Lung (tissue), 12 donors: ENCODE measurements around the gene CFAP251. TPM values are rescaled to one million over a fixed set of nuclear protein-coding genes. Genes with fewer than 3 reads are reported as not detected.

Source experiments
- ATAC-seq: fragments of 200-7000 bp; cut with Tn5 transposase; one replicate; pipeline ENCODE4 v1.9.1; 2020; ENCODE audit warnings: moderate number of reproducible peaks; ENCODE audit not compliant: insufficient read depth, low FRiP score
- DNase-seq, 3 donors: peaks; one replicate each; pipeline ENCODE4 v3.0.0-alpha.2; 2013 to 2017
- H3K27ac ChIP-seq, 2 donors: one replicate each; pipeline ENCODE4 v1.5.1; 2013; ENCODE audit warnings: mild to moderate bottlenecking in 2 of 2, moderate library complexity in 2 of 2, control low read depth in 1 of 2, inconsistent platforms in 1 of 2, low read depth in 1 of 2, low read length in 1 of 2
- H3K27me3 ChIP-seq, 3 donors: one replicate each; pipeline ENCODE4 v1.5.1; 2013; ENCODE audit warnings: low read length in 2 of 3; ENCODE audit not compliant: control insufficient read depth in 3 of 3, insufficient read depth in 3 of 3
- H3K36me3 ChIP-seq, 4 donors: one replicate each; pipeline ENCODE4 v1.5.1; 2013; ENCODE audit warnings: low read length in 4 of 4, mild to moderate bottlenecking in 1 of 4, moderate library complexity in 1 of 4; ENCODE audit not compliant: control insufficient read depth in 4 of 4, insufficient read depth in 4 of 4
- H3K4me1 ChIP-seq, 5 donors: one replicate each; pipeline ENCODE4 v1.5.1; 2013; ENCODE audit warnings: low read length in 5 of 5, mild to moderate bottlenecking in 2 of 5, moderate library complexity in 1 of 5; ENCODE audit not compliant: control insufficient read depth in 5 of 5, insufficient read depth in 5 of 5
- H3K4me3 ChIP-seq: one replicate; pipeline ENCODE4 v1.5.1; 2013; ENCODE audit warnings: mild to moderate bottlenecking, control low read depth, moderate library complexity
- H3K9ac ChIP-seq, 2 donors: one replicate each; pipeline ENCODE4 v1.5.1; 2013; ENCODE audit warnings: low read length in 2 of 2, control low read depth in 1 of 2; ENCODE audit not compliant: insufficient read depth in 1 of 2
- H3K9me3 ChIP-seq, 4 donors: one replicate each; pipeline ENCODE4 v1.5.1; 2013; ENCODE audit warnings: low read length in 3 of 4, mild to moderate bottlenecking in 1 of 4, moderate library complexity in 1 of 4; ENCODE audit not compliant: control insufficient read depth in 4 of 4, insufficient read depth in 3 of 4
- WGBS, 2 donors: extraction: QIAGEN DNeasy Blood & Tissue Kit; methylation state at CpG; one replicate each; pipeline ENCODE4 v1.1.7; 2013; 5-methylcytosine and 5-hydroxymethylcytosine counted together
- polyA plus RNA-seq, 2 donors: library from polyadenylated mRNA; stranded (reverse); fragments of 200-250 nt; gene quantifications; one replicate each; pipeline ENCODE4 v1.2.1, GENCODE V29; 2013
- total RNA-seq, 2 donors: library from RNA; depleted of rRNA in 1 of 2; stranded (reverse); fragments of >200 nt in 1 of 2; gene quantifications; one replicate each; pipeline ENCODE4 v1.2.1, GENCODE V29; 2014 to 2021
- TF ChIP-seq, protein P1 (sequence below): IDR thresholded peaks from 2 replicates; pipeline ENCODE4 v1.5.1; 2012; ENCODE audit warnings: mild to moderate bottlenecking; ENCODE audit errors: control extremely low read depth, extremely low read depth
- donor health status: control.
- donor health status: control.
- donor health status: Bipolar disorder and iron deficiency.
- donor health status: healthy.
- donor health status: DM: yes; HTN: yes; CAD: no.

The CFAP251 gene
- total and polyA plus RNA-seq, 4 donors = 6.9 to 35.4 (median 15.6) TPM

DNA sequence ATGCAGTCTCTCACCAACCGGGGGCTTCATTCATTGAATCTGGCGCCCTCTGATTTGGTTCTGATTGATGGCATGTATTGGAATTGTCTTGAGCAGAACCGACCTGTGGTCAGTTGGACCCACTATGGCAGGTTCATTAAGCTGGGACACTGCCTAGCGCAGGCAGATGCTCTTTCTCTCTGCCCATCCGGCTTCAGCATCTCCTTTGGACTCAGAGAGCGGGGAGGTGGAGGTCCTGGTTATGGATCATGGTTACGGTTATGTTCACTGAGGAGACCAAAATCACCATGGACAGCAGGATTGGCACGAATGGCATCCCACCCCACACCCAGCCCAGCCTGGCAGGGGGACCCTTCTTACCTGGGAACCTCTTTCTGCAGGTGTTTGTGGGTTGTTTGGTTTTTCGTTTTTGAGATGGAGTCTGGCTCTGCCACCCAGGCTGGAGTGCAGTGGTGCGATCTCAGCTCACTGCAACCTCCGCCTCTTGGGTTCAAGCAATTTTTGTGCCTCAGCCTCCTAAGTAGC lies 86.9 kb downstream of the CFAP251 start:
- ATAC-seq = no peak
- no peaks in the 10 kb centered on the region for H3K36me3 ChIP-seq
- DNase-seq = no peak

DNA sequence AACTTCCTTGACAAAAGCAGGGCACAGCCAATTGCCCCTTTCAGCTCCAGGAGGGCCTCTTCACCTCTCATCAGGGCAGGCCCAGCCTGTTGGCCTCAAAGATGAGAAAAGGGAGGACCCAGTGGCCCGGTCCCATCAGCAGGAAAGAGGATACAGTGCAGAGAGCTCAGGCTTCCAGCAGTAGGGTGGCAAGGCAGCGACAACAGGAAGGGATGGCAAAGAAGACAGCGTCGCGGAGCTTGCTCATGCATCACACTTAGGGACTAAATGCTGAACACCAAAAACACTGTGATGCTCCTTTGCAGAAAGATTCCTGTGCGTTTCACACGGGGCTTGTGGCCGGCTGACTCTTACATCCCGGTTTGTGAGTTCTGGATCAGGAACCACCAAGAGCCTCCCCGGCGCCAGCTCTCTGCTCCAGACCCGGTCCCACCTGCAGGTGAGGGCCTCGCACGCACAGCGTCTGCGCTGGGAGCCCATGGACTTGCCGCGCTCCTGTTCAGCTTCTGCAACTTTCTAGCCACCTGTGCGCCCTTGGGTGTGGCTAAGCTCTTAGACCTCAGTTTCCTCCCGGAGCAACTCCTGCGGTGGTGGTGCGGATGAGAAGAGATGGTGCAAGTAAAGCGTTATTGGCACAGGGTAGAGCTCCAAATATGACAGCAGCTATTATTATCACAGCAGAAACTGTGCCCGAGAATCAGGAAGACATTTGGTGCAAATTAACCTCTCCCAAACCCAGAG lies 88.0 kb downstream of the CFAP251 start:
- ATAC-seq (no peak), DNase-seq (no peak)
- Histone ChIP-seq H3K27ac (no peak overlapping the region), H3K36me3 (no peaks in the 10 kb centered on the region), H3K27me3 (no peaks in the 10 kb centered on the region), H3K9ac (no peak overlapping the region), H3K9me3 (no peaks in the 10 kb centered on the region), H3K4me3 (no peak overlapping the region), H3K4me1 (peaks cover 0 to 10% (median 4%) of the 10 kb centered on the region in 5 donors)
- TF ChIP-seq, protein P1, sequence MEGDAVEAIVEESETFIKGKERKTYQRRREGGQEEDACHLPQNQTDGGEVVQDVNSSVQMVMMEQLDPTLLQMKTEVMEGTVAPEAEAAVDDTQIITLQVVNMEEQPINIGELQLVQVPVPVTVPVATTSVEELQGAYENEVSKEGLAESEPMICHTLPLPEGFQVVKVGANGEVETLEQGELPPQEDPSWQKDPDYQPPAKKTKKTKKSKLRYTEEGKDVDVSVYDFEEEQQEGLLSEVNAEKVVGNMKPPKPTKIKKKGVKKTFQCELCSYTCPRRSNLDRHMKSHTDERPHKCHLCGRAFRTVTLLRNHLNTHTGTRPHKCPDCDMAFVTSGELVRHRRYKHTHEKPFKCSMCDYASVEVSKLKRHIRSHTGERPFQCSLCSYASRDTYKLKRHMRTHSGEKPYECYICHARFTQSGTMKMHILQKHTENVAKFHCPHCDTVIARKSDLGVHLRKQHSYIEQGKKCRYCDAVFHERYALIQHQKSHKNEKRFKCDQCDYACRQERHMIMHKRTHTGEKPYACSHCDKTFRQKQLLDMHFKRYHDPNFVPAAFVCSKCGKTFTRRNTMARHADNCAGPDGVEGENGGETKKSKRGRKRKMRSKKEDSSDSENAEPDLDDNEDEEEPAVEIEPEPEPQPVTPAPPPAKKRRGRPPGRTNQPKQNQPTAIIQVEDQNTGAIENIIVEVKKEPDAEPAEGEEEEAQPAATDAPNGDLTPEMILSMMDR = no peak
- WGBS, 2 donors = 84 to 86% methylated on average over 24 of the region's 24 CpGs

More for the DNA sequence above, 86.9 kb downstream of the CFAP251 start:
- Histone ChIP-seq H3K9ac (no peak overlapping the region), H3K27me3 (no peaks in the 10 kb centered on the region), H3K4me1 (peaks cover 0 to 10% (median 4%) of the 10 kb centered on the region in 5 donors), H3K4me3 (no peak overlapping the region), H3K27ac (no peak overlapping the region), H3K9me3 (no peaks in the 10 kb centered on the region)
- TF ChIP-seq, protein P1 = no peak
- WGBS, 2 donors = 90 to 92% methylated on average over 11 of the region's 11 CpGs

DNA sequence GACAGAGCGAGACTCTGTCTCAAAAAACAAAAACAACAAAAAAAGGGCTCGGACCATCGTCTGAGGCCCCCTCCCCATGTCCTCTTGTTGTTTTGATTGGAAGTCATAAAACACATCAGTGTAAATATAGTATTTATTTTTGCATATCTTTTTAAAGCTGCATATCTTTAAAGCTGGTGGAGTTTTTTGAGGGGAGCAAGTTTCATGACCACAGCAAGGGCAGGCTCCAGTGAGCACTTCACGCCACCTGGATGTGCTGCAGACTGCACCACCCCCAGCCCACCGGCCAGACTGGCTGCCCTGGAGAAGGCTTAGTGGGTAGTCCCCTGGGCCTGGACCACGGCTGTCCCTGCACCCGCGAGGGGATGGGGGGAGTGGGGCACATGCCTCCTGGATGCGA lies 91.3 kb downstream of the CFAP251 start:
- Histone ChIP-seq H3K27ac (no peak overlapping the region), H3K36me3 (no peaks in the 10 kb centered on the region), H3K9me3 (no peaks in the 10 kb centered on the region), H3K9ac (no peak overlapping the region), H3K27me3 (no peaks in the 10 kb centered on the region), H3K4me1 (peaks cover 0 to 2% (median 0%) of the 10 kb centered on the region in 5 donors), H3K4me3 (no peak overlapping the region)
- ATAC-seq (no peak), DNase-seq (no peak)
- 89 to 93% methylated on average over 9 of the region's 9 CpGs for WGBS, 2 donors
- TF ChIP-seq, protein P1 = no peak
